ENCODE results near the gene USP17L21.
"Not testable (repeated sequence)": the region's sequence is repeated elsewhere in the genome, so short reads cannot be mapped to it uniquely, and the experiment has no call there.

USP17L21 gene

DNA sequence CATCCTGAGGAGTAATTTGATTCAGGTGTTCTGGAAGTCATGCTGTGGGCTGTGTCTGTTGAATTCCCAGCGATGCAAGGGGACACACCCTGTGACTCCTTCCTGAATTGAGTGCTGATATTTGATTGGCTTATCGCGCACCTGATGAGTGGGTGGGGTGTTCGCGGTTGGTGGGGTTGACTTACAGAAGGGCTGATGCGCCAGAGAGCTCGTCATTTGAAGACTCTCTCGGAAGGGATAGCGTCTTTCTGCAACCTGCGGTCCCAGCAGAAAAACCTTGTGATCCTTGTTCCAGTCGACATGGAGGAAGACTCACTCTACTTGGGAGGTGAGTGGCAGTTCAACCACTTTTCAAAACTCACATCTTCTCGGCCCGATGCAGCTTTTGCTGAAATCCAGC is at the start of gene USP17L21:
TSS of gene USP17L21 (plus strand) at position 301 of the 400 bp plus-strand sequence. CDS start at position 301, 0 bp downstream.
- TF ChIP-seq NFIC (IDR thresholded peaks at IDR 0.05); FOXM1 (IDR thresholded peaks at IDR 0.05; ENCODE audit: borderline replicate concordance, low read depth); TEAD4 (IDR thresholded peaks at IDR 0.05): not testable (repeated sequence)

DNA sequence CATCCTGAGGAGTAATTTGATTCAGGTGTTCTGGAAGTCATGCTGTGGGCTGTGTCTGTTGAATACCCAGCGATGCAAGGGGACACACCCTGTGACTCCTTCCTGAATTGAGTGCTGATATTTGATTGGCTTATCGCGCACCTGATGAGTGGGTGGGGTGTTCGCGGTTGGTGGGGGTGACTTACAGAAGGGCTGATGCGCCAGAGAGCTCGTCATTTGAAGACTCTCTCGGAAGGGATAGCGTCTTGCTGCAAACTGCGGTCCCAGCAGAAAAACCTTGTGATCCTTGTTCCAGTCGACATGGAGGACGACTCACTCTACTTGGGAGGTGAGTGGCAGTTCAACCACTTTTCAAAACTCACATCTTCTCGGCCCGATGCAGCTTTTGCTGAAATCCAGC is 47.6 kb upstream of the USP17L21 start, which contains the start of gene USP17L11:
TSS of gene USP17L11 (plus strand) at position 301 of the 400 bp plus-strand sequence. CDS start at position 301, 0 bp downstream.
- not testable (repeated sequence) for TF ChIP-seq YY1 (IDR thresholded peaks at IDR 0.05; ENCODE audit: low read depth); NFIC (IDR thresholded peaks at IDR 0.05); RAD21 (IDR thresholded peaks at IDR 0.05; ENCODE audit: low read depth)

GRCh38 chr4:9219852-9220251 is 42.8 kb upstream of the USP17L21 start, which contains the start of gene USP17L12:
TSS of gene USP17L12 (plus strand) at chr4:9220152. CDS start at chr4:9220152, 0 bp downstream.
- TF ChIP-seq ZBTB7A, YY1, REST (IDR thresholded peaks at IDR 0.05; ENCODE audit: low read depth): not testable (repeated sequence)

GRCh38 chr4:9224596-9224995 is 38.1 kb upstream of the USP17L21 start, which contains the start of gene USP17L13:
TSS of gene USP17L13 (plus strand) at chr4:9224896. CDS start at chr4:9224896, 0 bp downstream.
- TF ChIP-seq RAD21 (IDR thresholded peaks at IDR 0.05; ENCODE audit: low read depth); EGR1 (IDR thresholded peaks at IDR 0.05); FOXM1 (IDR thresholded peaks at IDR 0.05; ENCODE audit: borderline replicate concordance, low read depth): not testable (repeated sequence)

DNA sequence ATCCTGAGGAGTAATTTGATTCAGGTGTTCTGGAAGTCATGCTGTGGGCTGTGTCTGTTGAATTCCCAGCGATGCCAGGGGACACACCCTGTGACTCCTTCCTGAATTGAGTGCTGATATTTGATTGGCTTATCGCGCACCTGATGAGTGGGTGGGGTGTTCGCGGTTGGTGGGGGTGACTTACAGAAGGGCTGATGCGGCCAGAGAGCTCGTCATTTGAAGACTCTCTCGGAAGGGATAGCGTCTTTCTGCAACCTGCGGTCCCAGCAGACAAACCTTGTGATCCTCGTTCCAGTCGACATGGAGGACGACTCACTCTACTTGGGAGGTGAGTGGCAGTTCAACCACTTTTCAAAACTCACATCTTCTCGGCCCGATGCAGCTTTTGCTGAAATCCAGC is 28.6 kb upstream of the USP17L21 start, which contains the start of gene USP17L15:
TSS of gene USP17L15 (plus strand) at position 301 of the 400 bp plus-strand sequence. CDS start at position 301, 0 bp downstream.
- not testable (repeated sequence) for TF ChIP-seq CEBPB (IDR thresholded peaks at IDR 0.05); REST (IDR thresholded peaks at IDR 0.05; ENCODE audit: low read depth); RAD21 (IDR thresholded peaks at IDR 0.05; ENCODE audit: low read depth)

- not testable (repeated sequence) for TF ChIP-seq EGR1 (IDR thresholded peaks at IDR 0.05); FOXM1 (IDR thresholded peaks at IDR 0.05; ENCODE audit: borderline replicate concordance, low read depth)
- TF ChIP-seq, protein P1, sequence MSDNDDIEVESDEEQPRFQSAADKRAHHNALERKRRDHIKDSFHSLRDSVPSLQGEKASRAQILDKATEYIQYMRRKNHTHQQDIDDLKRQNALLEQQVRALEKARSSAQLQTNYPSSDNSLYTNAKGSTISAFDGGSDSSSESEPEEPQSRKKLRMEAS (IDR thresholded peaks at IDR 0.05): not testable (repeated sequence)
Measured at GRCh38 chr4:9243579-9243978, 19.1 kb upstream of the USP17L21 start, which contains the start of gene USP17L17. TSS of gene USP17L17 (plus strand) at chr4:9243879. CDS start at chr4:9243879, 0 bp downstream.

GRCh38 chr4:9247953-9248680 is 14.6 kb upstream of the USP17L21 start, which contains the start of gene USP17L18:
TSS of gene USP17L18 (plus strand) at chr4:9248630. CDS start at chr4:9248630, 0 bp downstream.
- not testable (repeated sequence) for TF ChIP-seq TAF1 (IDR thresholded peaks at IDR 0.05; ENCODE audit: low read depth); NFIC (IDR thresholded peaks at IDR 0.05)
- TF ChIP-seq, protein P1 (IDR thresholded peaks at IDR 0.05): not testable (repeated sequence)

GRCh38 chr4:9253078-9253477 is 9.6 kb upstream of the USP17L21 start, which contains the start of gene USP17L19:
TSS of gene USP17L19 (plus strand) at chr4:9253378. CDS start at chr4:9253378, 0 bp downstream.
- TF ChIP-seq ZBTB7A, REST (IDR thresholded peaks at IDR 0.05; ENCODE audit: low read depth): not testable (repeated sequence)
- TF ChIP-seq, protein P1 (IDR thresholded peaks at IDR 0.05): not testable (repeated sequence)
